Heart right ventricle (tissue), 16 donors: ENCODE measurements around the gene POLR2L. TPM values are rescaled to one million over a fixed set of nuclear protein-coding genes. Genes with fewer than 3 reads are reported as not detected.

Experiments
- ATAC-seq, 8 donors: fragments of 200-7000 bp; cut with Tn5 transposase; one replicate each; pipeline ENCODE4 v1.9.1; 2020; ENCODE audit warnings: mild to moderate bottlenecking in 8 of 8, moderate library complexity in 8 of 8, moderate number of reproducible peaks in 1 of 8
- DNase-seq, 2 donors: peaks; one replicate each; pipeline ENCODE4 v3.0.0-alpha.2; 2020
- H3K27ac ChIP-seq, 10 donors: fragments of 200-600 bp; sonication (generic) in 2 of 10; one replicate each; pipeline versions ENCODE4 v1.5.0 to v1.8.0; 2020 to 2022; ENCODE audit warnings: mild to moderate bottlenecking in 3 of 10
- H3K27me3 ChIP-seq, 7 donors: fragments of 200-600 bp; one replicate each; pipeline ENCODE4 v1.8.0; 2021 to 2022; ENCODE audit warnings: mild to moderate bottlenecking in 2 of 7
- H3K36me3 ChIP-seq, 9 donors: fragments of 200-600 bp; sonication (generic) in 1 of 9; one replicate each; pipeline versions ENCODE4 v1.5.0 to v1.8.0; 2020 to 2022; ENCODE audit warnings: mild to moderate bottlenecking in 2 of 9
- H3K4me1 ChIP-seq, 9 donors: fragments of 200-600 bp; sonication (generic) in 1 of 9; one replicate each; pipeline versions ENCODE4 v1.5.0 to v1.8.0; 2020 to 2022; ENCODE audit warnings: mild to moderate bottlenecking in 4 of 9
- H3K4me3 ChIP-seq, 10 donors: fragments of 200-600 bp; sonication (generic) in 2 of 10; one replicate each; pipeline versions ENCODE4 v1.5.0 to v1.8.0; 2020 to 2022; ENCODE audit warnings: mild to moderate bottlenecking in 7 of 10, moderate library complexity in 2 of 10
- H3K9me3 ChIP-seq, 11 donors: fragments of 200-600 bp in 10 of 11; sonication (generic) in 2 of 11; one replicate each; pipeline versions ENCODE4 v1.5.0 to v1.8.0; 2013 to 2022; ENCODE audit warnings: mild to moderate bottlenecking in 2 of 11, control low read depth in 1 of 11, moderate library complexity in 1 of 11
- WGBS, 2 donors: extraction: QIAGEN DNeasy Blood & Tissue Kit; methylation state at CpG; one replicate each; pipeline ENCODE4 v1.1.7; 2013; ENCODE audit warnings: inconsistent platforms in 1 of 2; 5-methylcytosine and 5-hydroxymethylcytosine counted together
- intact Hi-C, 10 donors: fragments of 100-400 bp; cut with DNase I; formaldehyde crosslinking; loops; one replicate each; pipeline versions ENCODE4 v1.11.1 to v1.14.2; 2022
- polyA plus RNA-seq, 2 donors: library from polyadenylated mRNA; stranded (reverse); fragments of 200-250 nt; gene quantifications; one replicate each; pipeline ENCODE4 v1.2.3, GENCODE V29; 2013
- total RNA-seq, 10 donors: library from RNA; stranded (reverse); fragmentation: NEBNext Ultra II Directional in 3 of 10; extraction: Animal tissue kit (Norgen Biotek cat#: 25700) in 3 of 10; gene quantifications; one replicate each; pipeline versions ENCODE4 v1.2.1 to v1.2.4, GENCODE V29; 2021 to 2023
- TF ChIP-seq, protein P1 (sequence below), 9 donors: fragments of 200-600 bp; sonication (generic) in 2 of 9; IDR thresholded peaks; one replicate each; pipeline versions ENCODE4 v1.5.0 to v1.8.0; 2021 to 2022; ENCODE audit warnings: antibody characterized with exemption in 9 of 9, mild to moderate bottlenecking in 5 of 9, moderate library complexity in 1 of 9
- donor health status: Arrhythmogenic right ventricular cardiomyopathy.
- donor health status: ischemic (EF 13 %, LVEDD 7.1; RV severe dilation, severe dysfunction).
- donor health status: healthy with polysubstance abuse.
- donor health status: DM: no; HTN: yes; CAD: no.
- donor health status: DM: no; HTN: no; CAD: no.
- donor health status: ischemic (EF 25% LVEDD 6.9; RV normal size, moderate dysfunction).
- donor health status: ischemic (EF 25% LVEDD 5.7; RV mildly dilated, moderate dysfunction).
- donor health status: healthy.
- donor health status: DM: yes; HTN: yes; CAD: no.
- donor health status: Ischemic cardiomyopathy.
- donor health status: ischemic (EF 35%, LVEDD 5.7; RV mildly dilated, moderate dysfunction).
- donor health status: nonischemic (EF 11% LVEDD 7.7; RV severe dilation, severe dysfunction).
- donor health status: DM: yes; HTN: yes; CAD: no.
- donor health status: PGD.
- donor health status: ischemic (EF 29% LVEDD 5.4; RV normal size, mild dysfunction).
- donor health status: nonischemic (EF 23%, LVEDD 6.1; RV moderate dilation, normal function).

The POLR2L gene
- total and polyA plus RNA-seq, 12 donors, result 148 to 279 (median 234) TPM

DNA sequence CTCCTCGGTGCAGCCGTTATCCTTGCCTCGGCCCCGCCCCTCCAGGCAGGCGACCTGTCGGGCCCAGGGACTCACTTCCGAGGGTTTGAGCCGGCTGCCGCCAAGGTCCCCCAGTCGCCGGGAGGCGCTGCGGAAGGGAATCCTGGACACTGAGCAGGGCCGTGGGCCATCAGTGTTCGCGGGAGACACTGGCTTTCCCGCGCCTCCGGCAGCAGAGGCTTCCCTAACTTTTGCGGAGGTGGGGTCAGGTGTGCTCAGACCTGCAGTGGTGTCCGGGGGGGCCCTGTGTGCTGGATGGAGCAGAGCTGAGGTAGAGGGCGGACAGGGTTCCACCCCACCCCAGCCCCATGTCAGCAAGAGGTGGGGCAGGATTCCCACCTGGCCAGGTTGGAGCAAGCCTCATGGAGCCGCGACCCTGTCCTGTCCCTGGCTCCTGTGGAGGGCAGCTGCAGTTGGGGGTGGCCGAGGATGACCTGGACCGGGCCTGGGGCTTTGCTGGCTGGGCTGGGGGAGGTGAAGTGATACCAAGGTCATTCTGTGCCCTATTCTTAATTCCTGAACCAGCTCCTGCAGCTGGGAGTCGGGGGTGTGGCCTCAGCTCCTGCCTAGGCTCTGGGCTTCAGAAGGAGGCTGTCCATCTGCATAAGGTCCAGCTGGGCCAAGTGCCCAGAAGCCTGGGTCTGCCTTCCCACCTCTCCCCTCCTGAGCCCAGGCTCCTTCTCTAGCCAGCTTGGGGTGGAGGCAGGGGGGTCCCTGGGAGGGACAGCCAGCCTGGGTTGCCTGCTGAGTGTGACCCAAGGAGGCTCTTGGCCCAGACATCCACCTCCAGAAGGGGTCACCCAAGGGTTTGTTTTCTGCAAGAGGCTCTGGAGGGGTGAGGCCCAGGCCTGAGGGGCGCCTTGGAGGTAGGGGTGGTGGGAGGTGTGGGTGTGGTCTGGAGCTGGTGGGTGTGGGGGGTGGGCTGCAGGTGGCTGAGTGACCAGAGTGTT lies 8.7 kb upstream of the POLR2L start:
- DNase-seq (no peak), ATAC-seq (no peak)
- peaks cover 0 to 21% (median 0%) of the 10 kb centered on the region in 9 donors for H3K36me3 ChIP-seq
- no peak overlapping the region for H3K27ac ChIP-seq
- 76 to 77% methylated on average over 22 to 28 of the region's 28 CpGs for WGBS, 2 donors
- intact Hi-C loops, result loop anchor here in 2 of 10 donors (10.0 kb wide), 1 partner anchor 194 kb away; no protein-coding TSS in a partner anchor
- H3K4me3 ChIP-seq, result no peak overlapping the region
- TF ChIP-seq, protein P1, sequence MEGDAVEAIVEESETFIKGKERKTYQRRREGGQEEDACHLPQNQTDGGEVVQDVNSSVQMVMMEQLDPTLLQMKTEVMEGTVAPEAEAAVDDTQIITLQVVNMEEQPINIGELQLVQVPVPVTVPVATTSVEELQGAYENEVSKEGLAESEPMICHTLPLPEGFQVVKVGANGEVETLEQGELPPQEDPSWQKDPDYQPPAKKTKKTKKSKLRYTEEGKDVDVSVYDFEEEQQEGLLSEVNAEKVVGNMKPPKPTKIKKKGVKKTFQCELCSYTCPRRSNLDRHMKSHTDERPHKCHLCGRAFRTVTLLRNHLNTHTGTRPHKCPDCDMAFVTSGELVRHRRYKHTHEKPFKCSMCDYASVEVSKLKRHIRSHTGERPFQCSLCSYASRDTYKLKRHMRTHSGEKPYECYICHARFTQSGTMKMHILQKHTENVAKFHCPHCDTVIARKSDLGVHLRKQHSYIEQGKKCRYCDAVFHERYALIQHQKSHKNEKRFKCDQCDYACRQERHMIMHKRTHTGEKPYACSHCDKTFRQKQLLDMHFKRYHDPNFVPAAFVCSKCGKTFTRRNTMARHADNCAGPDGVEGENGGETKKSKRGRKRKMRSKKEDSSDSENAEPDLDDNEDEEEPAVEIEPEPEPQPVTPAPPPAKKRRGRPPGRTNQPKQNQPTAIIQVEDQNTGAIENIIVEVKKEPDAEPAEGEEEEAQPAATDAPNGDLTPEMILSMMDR (IDR thresholded peaks at IDR 0.05), result no peak
- no peaks in the 10 kb centered on the region for H3K9me3 ChIP-seq
- H3K27me3 ChIP-seq, result peaks cover 0 to 28% (median 0%) of the 10 kb centered on the region in 7 donors
- peaks cover 18 to 82% (median 38%) of the 10 kb centered on the region in 9 donors for H3K4me1 ChIP-seq

DNA sequence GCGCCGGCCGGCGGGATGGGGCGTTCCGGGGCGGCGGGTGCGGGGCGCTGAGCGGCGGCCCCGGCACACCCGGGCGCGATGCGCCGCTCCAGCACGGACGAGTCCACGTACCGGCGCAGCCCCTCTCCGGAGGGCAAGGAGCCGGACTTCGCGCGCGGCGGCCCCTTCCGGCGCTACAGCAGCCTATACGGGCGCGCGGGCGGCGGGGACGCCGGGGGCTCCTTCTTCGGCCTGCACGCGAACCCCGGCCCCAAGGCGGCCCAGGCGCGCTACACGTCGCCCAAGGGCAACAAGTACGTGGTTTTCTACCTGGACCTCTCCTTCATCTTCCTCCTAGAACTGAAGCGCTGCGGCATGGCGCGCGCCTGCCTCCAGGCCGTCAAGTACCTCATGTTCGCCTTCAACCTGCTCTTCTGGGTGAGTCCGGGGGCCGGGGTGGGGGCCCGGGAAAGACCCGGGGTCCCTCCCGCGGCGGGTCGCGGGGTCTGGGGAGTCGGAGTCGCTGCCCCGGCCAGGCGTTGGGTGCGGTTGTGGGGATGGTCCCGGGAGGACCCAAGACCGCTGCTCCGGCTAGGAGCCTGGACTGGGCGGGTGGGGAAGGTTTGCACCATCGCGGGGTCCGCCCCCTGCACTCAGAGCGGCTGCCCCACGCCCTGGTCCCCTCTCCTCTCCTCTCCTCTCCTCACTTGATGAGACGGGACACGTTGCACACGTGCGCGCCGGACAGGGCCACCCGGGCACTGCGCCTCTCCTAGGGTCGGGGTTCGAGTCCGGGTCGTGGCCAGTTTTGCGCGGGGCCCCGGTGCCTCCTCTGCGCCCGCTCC lies 7.8 kb upstream of the POLR2L start:
- H3K27me3 ChIP-seq, result peaks cover 0 to 28% (median 0%) of the 10 kb centered on the region in 7 donors
- peaks cover 0 to 21% (median 0%) of the 10 kb centered on the region in 9 donors for H3K36me3 ChIP-seq
- DNase-seq (no peak), ATAC-seq (no peak)
- H3K4me1 ChIP-seq, result peaks cover 24 to 82% (median 47%) of the 10 kb centered on the region in 9 donors
- no peak overlapping the region for H3K27ac ChIP-seq
- WGBS, 2 donors, result 38 to 46% methylated on average over 62 to 97 of the region's 97 CpGs
- TF ChIP-seq, protein P1 (IDR thresholded peaks at IDR 0.05), result no peak
- no peaks in the 10 kb centered on the region for H3K9me3 ChIP-seq
- intact Hi-C loops, result loop anchor here in 9 of 10 donors (2.0 to 10.0 kb wide), 6 partner anchors 57 to 202 kb away; partner anchors contain the start of genes AP2A2 (in 1 of the 9) and CHID1 (in 1 of the 9)
- H3K4me3 ChIP-seq, result peak overlapping the region in 8 of 10 donors; percentile 33 to 52 (median 42)

DNA sequence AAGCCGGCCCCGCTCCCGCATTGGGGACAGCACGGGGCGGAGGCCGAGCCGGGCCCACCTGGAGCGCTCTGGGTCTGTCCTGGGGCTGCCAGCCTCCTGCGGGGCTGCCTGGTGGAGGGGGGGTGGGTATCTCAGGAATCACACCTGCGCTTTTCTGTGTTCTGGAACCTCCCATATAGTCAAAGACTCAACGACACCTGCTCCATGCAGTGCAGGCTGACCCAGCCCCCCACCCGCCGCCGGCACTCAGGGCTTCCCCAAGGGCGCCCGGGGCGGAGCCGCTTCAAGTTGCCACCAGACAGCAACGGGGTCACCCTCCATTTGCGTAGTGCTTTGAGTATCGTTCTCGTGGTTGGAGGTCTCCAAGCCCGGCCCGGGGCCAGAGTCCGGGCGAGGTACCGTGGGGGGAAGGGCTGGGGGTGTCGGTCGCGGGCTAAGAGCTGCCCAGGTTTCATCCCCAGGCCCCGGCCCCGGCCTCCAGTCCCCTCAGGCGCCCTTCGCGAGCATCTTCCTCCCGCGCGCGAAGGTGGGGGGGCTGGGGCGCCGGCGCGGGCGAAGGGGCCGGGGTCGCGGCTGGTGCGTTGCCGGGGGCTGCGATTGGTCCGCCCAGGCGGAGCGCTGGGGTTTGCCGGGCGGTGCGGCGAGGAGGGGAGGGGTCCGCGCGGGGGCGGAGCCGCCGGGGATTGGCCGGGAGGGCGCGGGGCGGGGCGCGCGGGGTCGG lies 6.9 kb upstream of the POLR2L start:
- H3K36me3 ChIP-seq, result peaks cover 0 to 18% (median 0%) of the 10 kb centered on the region in 9 donors
- H3K9me3 ChIP-seq, result no peaks in the 10 kb centered on the region
- H3K4me3 ChIP-seq, result peak overlapping the region; percentile 21 to 54 (median 51)
- 11 to 26% methylated on average over 60 to 71 of the region's 71 CpGs for WGBS, 2 donors
- H3K27ac ChIP-seq, result no peak overlapping the region
- peaks cover 30 to 84% (median 53%) of the 10 kb centered on the region in 9 donors for H3K4me1 ChIP-seq
- TF ChIP-seq, protein P1 (IDR thresholded peaks at IDR 0.05), result no peak
- peaks cover 0 to 28% (median 0%) of the 10 kb centered on the region in 7 donors for H3K27me3 ChIP-seq
- intact Hi-C loops, result loop anchor here in 7 of 10 donors (2.0 to 5.0 kb wide), 5 partner anchors 58 to 203 kb away; partner anchors contain the start of genes AP2A2 (in 1 of the 7) and CHID1 (in 1 of the 7)
- ATAC-seq (no peak), DNase-seq (peak in 1 of 2 donors; percentile 57)
